IMR-90 (cell line): ENCODE data around the gene ORC2.

Experiments used
- BHLHE40 ChIP-seq: fragments of 150-350 bp; IDR thresholded peaks from 2 replicates; pipeline ENCODE4 v1.6.1; 2016; ENCODE audit warnings: mild to moderate bottlenecking, low read depth, low read length
- CEBPB ChIP-seq: IDR thresholded peaks from 2 replicates; pipeline ENCODE4 v1.6.1; 2012; ENCODE audit warnings: low read depth, low read length, improper control_type of control experiment
- FOS ChIP-seq: fragments of 150-350 bp; IDR thresholded peaks from 2 replicates; pipeline ENCODE4 v1.6.1; 2016; ENCODE audit warnings: low read depth, low read length
- MAFK ChIP-seq: IDR thresholded peaks from 2 replicates; pipeline ENCODE4 v1.6.1; 2012; ENCODE audit warnings: low read depth, low read length, improper control_type of control experiment
- MAZ ChIP-seq: IDR thresholded peaks from 2 replicates; pipeline ENCODE4 v1.6.1; 2012; ENCODE audit warnings: low read depth, mild to moderate bottlenecking, low read length, improper control_type of control experiment, moderate library complexity, borderline replicate concordance
- NFE2L2 ChIP-seq: fragments of 150-350 bp; IDR thresholded peaks from 2 replicates; pipeline ENCODE4 v1.6.1; 2016; ENCODE audit warnings: low read depth, mild to moderate bottlenecking, low read length
- POLR2A ChIP-seq: IDR thresholded peaks from 2 replicates; pipeline ENCODE4 v1.6.1; 2012; ENCODE audit warnings: mild to moderate bottlenecking, low read depth, low read length
- RAD21 ChIP-seq: IDR thresholded peaks from 2 replicates; pipeline ENCODE4 v1.6.1; 2012; ENCODE audit warnings: low read length, improper control_type of control experiment
- RCOR1 ChIP-seq: IDR thresholded peaks from 2 replicates; pipeline ENCODE4 v1.6.1; 2012; ENCODE audit warnings: mild to moderate bottlenecking, low read length, improper control_type of control experiment; ENCODE audit not compliant: insufficient replicate concordance
- RFX5 ChIP-seq: IDR thresholded peaks from 2 replicates; pipeline ENCODE4 v1.8.0; 2012; ENCODE audit warnings: low read depth, mild to moderate bottlenecking, low read length, moderate library complexity
- SMC3 ChIP-seq: fragments of 150-350 bp; IDR thresholded peaks from 2 replicates; pipeline ENCODE4 v1.6.1; 2016; ENCODE audit warnings: low read depth, mild to moderate bottlenecking, antibody characterized with exemption, low read length, moderate library complexity
- TF ChIP-seq, protein P1 (sequence below): conservative IDR thresholded peaks from 2 replicates; pipeline ENCODE4 v1.5.1; 2012; ENCODE audit warnings: mild to moderate bottlenecking, low read depth, low read length, improper control_type of control experiment
- TF ChIP-seq, protein P2 (sequence below): fragments of 150-350 bp; IDR thresholded peaks from 2 replicates; pipeline ENCODE4 v1.6.1; 2017; ENCODE audit warnings: mild to moderate bottlenecking, antibody characterized with exemption, low read length, low read depth

DNA sequence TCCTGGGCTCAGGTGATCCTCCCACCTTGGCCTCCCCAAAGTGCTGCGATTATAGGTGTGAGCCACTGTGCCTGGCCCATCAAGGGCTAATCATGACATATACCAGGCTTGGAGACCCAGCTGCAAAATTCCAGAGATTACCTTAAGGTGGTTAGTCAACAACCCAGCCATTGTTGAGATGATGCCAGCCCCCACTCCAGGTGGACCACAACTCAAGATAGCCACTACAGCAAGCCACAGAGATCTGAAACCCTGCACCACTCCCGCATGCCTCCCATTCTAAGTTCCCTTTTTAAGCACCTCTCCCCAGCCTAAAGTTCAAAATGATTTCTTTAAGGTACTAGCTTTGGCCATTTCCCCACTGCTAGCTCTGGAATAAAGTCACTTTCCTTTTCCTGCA, 94.4 kb downstream of the ORC2 start:
- TF ChIP-seq, protein P1, sequence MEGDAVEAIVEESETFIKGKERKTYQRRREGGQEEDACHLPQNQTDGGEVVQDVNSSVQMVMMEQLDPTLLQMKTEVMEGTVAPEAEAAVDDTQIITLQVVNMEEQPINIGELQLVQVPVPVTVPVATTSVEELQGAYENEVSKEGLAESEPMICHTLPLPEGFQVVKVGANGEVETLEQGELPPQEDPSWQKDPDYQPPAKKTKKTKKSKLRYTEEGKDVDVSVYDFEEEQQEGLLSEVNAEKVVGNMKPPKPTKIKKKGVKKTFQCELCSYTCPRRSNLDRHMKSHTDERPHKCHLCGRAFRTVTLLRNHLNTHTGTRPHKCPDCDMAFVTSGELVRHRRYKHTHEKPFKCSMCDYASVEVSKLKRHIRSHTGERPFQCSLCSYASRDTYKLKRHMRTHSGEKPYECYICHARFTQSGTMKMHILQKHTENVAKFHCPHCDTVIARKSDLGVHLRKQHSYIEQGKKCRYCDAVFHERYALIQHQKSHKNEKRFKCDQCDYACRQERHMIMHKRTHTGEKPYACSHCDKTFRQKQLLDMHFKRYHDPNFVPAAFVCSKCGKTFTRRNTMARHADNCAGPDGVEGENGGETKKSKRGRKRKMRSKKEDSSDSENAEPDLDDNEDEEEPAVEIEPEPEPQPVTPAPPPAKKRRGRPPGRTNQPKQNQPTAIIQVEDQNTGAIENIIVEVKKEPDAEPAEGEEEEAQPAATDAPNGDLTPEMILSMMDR, result no peak
- no peak for TF ChIP-seq POLR2A
- no peak for TF ChIP-seq MAZ
- TF ChIP-seq RCOR1, result no peak
- no peak for TF ChIP-seq BHLHE40
- no peak for TF ChIP-seq SMC3
- no peak for TF ChIP-seq RAD21
- no peak for TF ChIP-seq CEBPB
- TF ChIP-seq, protein P2, sequence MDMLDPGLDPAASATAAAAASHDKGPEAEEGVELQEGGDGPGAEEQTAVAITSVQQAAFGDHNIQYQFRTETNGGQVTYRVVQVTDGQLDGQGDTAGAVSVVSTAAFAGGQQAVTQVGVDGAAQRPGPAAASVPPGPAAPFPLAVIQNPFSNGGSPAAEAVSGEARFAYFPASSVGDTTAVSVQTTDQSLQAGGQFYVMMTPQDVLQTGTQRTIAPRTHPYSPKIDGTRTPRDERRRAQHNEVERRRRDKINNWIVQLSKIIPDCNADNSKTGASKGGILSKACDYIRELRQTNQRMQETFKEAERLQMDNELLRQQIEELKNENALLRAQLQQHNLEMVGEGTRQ, result no peak
- no peak for TF ChIP-seq MAFK
- TF ChIP-seq NFE2L2, result no peak
- no peak for TF ChIP-seq FOS
- TF ChIP-seq RFX5, result no peak
